Measurements from ENCODE around the gene ASIC4.

The ASIC4 gene

GRCh38 chr2:219514836-219515235 is 554 bp downstream of the ASIC4 start:
- TF ChIP-seq CTCF (IDR thresholded peaks at IDR 0.05; ENCODE audit: low read depth, low read length) = no peak
- no peak for DNase-seq (ENCODE audit: low read depth in 2 of 2)
- no peak overlapping the region for H3K4me3 ChIP-seq (replicated peaks in 1 of 2; ENCODE audit: low read depth in 2 of 2, low read length in 2 of 2)

GRCh38 chr2:219515874-219516629 is 1.8 kb downstream of the ASIC4 start:
- DNase-seq (ENCODE audit: low read depth in 2 of 2) = no peak
- TF ChIP-seq CTCF (IDR thresholded peaks at IDR 0.05; ENCODE audit: low read depth, low read length) = no peak
- no peak overlapping the region for H3K4me3 ChIP-seq (replicated peaks in 1 of 2; ENCODE audit: low read depth in 2 of 2, low read length in 2 of 2)

GRCh38 chr2:219516888-219517287 is 2.6 kb downstream of the ASIC4 start:
- no peak overlapping the region for H3K4me3 ChIP-seq (replicated peaks in 1 of 2; ENCODE audit: low read depth in 2 of 2, low read length in 2 of 2)
- no peak for DNase-seq (ENCODE audit: low read depth in 2 of 2)
- no peak for TF ChIP-seq CTCF (IDR thresholded peaks at IDR 0.05; ENCODE audit: low read depth, low read length)

GRCh38 chr2:219517954-219518778 is 3.9 kb downstream of the ASIC4 start:
- DNase-seq (ENCODE audit: low read depth in 2 of 2) = no peak
- TF ChIP-seq CTCF (IDR thresholded peaks at IDR 0.05; ENCODE audit: low read depth, low read length) = no peak
- H3K4me3 ChIP-seq (replicated peaks in 1 of 2; ENCODE audit: low read depth in 2 of 2, low read length in 2 of 2) = no peak overlapping the region

GRCh38 chr2:219519526-219519916 is 5.2 kb downstream of the ASIC4 start:
- DNase-seq (ENCODE audit: low read depth in 2 of 2) = no peak
- TF ChIP-seq CTCF (IDR thresholded peaks at IDR 0.05; ENCODE audit: low read depth, low read length) = no peak

GRCh38 chr2:219520079-219520478 is 5.8 kb downstream of the ASIC4 start:
- no peak for TF ChIP-seq CTCF (IDR thresholded peaks at IDR 0.05; ENCODE audit: low read depth, low read length)
- DNase-seq (ENCODE audit: low read depth in 2 of 2) = no peak
- H3K4me3 ChIP-seq (replicated peaks in 1 of 2; ENCODE audit: low read depth in 2 of 2, low read length in 2 of 2) = no peak overlapping the region

More at GRCh38 chr2:219519526-219519916, 5.2 kb downstream of the ASIC4 start:
- H3K4me3 ChIP-seq (replicated peaks in 1 of 2; ENCODE audit: low read depth in 2 of 2, low read length in 2 of 2) = no peak overlapping the region

Data from cardiac fibroblast (primary cell).